ENCODE data around the gene SPEM2. TPM values are rescaled to one million over a fixed set of nuclear protein-coding genes. Genes with fewer than 3 reads are reported as not detected.

Gene SPEM2
- polyA plus RNA-seq, 1 of the 3 experiments (the other 2 are of a cell fraction), result not detected

DNA sequence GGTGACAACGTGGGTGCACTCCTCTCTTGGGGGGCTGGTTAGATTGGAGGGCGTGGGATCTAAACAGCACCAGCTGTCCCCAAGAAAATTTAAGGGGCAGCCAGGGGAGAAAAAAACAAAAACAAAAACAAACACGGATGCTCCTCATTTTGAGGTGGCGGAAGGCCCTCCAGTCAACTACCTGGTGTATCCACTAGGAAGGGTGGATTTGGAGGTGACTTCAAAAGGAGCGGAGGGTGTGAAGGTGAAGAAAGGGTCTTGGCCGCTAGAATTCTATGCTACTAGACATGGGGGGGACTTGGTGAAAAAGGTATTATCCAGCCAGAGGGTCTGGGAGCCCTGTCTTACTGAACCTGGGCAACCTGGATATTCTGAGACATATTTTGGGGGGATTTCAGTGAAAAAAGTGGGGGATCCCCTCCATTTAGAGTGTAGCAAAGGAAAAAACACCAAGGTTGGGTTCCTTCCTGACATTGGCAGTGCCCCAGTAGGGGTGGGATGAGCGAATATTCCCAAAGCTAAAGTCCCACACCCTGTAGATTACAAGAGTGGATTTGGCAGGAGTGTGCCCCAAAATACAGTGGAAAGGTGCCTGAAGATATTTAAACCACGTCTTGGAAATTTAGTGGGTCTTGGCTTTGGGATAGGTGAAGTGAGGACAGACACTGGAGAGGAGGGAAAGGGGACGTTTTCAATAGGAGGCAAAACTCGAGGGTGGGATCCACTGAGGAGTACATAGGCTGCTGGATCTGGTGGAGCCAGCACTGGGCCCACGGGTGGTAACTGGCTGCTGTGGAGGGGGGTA lies 13.4 kb downstream of the SPEM2 start:
- Histone ChIP-seq H3K79me2 (ENCODE audit: insufficient read depth) (peaks cover 7% of the 10 kb centered on the region; the same call in 1 of the 2 replicates), H3K4me2 (peak overlapping the region; percentile 95), H4K20me1 (ENCODE audit: insufficient read depth) (no peaks in the 10 kb centered on the region), H3K4me1 (ENCODE audit: control insufficient read depth in 1 of 2, insufficient read depth in 2 of 2, low read depth in 1 of 2, low read length in 1 of 2) (peaks cover 0 to 27% of the 10 kb centered on the region in 2 experiments; a peak in 1 of 4 replicates), H3K9ac (no peak overlapping the region), H3K9me3 (no peaks in the 10 kb centered on the region), H3F3A (replicated peaks; ENCODE audit: insufficient read depth) (peaks cover 15% of the 10 kb centered on the region), H3K36me3 (replicated peaks in 1 of 2; ENCODE audit: control insufficient read depth in 1 of 2, insufficient read depth in 2 of 2, low read length in 1 of 2) (peaks cover 0 to 4% of the 10 kb centered on the region in 2 experiments), H3K9me2 (no peaks in the 10 kb centered on the region), H3K4me3 (ENCODE audit: low read depth in 2 of 2, low read length in 1 of 2) (peak overlapping the region in 1 of 2 experiments; percentile 67; a peak in 1 of 4 replicates), H2AFZ (ENCODE audit: low read depth) (no peak overlapping the region), H3K27ac (ENCODE audit: low read depth in 2 of 2, low read length in 1 of 2) (peak overlapping the region in 1 of 2 experiments; percentile 97; a peak in 1 of 4 replicates), H3K27me3 (ENCODE audit: insufficient read depth) (no peaks in the 10 kb centered on the region)
- ChIA-PET POLR2A (interaction anchor here (1.6 to 3.3 kb wide), 4 partner anchors 35 to 122 kb away, joined by 5 to 19 read pairs (median 11); partner anchors contain the start of genes POLR2A and TMEM256), CTCF (interaction anchor here (0.9 to 3.9 kb wide), 6 partner anchors 18 to 122 kb away, joined by 3 to 27 read pairs (median 13); partner anchors contain the start of genes POLR2A, SENP3 and TMEM95)
- no peak for DNase-seq
- TF ChIP-seq TCF12 (IDR thresholded peaks at IDR 0.05) (no peak), GABPA (IDR thresholded peaks at IDR 0.05; ENCODE audit: low read depth) (no peak), FOSL2 (IDR thresholded peaks at IDR 0.05; ENCODE audit: borderline replicate concordance, low read depth) (no peak), CHD2 (IDR thresholded peaks at IDR 0.05; ENCODE audit: low read length, partially characterized antibody) (no peak), FOXJ3 (CRISPR knock-in tag; IDR thresholded peaks at IDR 0.05) (no peak), GATA2 (CRISPR knock-in tag; IDR thresholded peaks at IDR 0.05) (no peak), ELF1 (IDR thresholded peaks at IDR 0.05) (no peak), EZH2phosphoT487 (IDR thresholded peaks at IDR 0.05; ENCODE audit: borderline replicate concordance, low read depth) (no peak), MXI1 (IDR thresholded peaks at IDR 0.05; ENCODE audit: low read depth, low read length) (no peak), FOXM1 (IDR thresholded peaks at IDR 0.05; ENCODE audit: low read depth) (no peak), RXRA (IDR thresholded peaks at IDR 0.05; ENCODE audit: borderline replicate concordance, low read depth) (no peak), EP300 (IDR thresholded peaks at IDR 0.05; ENCODE audit: borderline replicate concordance in 1 of 2, low read depth in 1 of 2, low read length in 1 of 2) (no peak)
- TF ChIP-seq, protein P1, sequence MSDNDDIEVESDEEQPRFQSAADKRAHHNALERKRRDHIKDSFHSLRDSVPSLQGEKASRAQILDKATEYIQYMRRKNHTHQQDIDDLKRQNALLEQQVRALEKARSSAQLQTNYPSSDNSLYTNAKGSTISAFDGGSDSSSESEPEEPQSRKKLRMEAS (IDR thresholded peaks at IDR 0.05; ENCODE audit: low read depth), result no peak
- TF ChIP-seq, protein P2, sequence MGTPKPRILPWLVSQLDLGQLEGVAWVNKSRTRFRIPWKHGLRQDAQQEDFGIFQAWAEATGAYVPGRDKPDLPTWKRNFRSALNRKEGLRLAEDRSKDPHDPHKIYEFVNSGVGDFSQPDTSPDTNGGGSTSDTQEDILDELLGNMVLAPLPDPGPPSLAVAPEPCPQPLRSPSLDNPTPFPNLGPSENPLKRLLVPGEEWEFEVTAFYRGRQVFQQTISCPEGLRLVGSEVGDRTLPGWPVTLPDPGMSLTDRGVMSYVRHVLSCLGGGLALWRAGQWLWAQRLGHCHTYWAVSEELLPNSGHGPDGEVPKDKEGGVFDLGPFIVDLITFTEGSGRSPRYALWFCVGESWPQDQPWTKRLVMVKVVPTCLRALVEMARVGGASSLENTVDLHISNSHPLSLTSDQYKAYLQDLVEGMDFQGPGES (IDR thresholded peaks at IDR 0.05; ENCODE audit: low read depth, low read length), result no peak
- TF ChIP-seq, protein P3, sequence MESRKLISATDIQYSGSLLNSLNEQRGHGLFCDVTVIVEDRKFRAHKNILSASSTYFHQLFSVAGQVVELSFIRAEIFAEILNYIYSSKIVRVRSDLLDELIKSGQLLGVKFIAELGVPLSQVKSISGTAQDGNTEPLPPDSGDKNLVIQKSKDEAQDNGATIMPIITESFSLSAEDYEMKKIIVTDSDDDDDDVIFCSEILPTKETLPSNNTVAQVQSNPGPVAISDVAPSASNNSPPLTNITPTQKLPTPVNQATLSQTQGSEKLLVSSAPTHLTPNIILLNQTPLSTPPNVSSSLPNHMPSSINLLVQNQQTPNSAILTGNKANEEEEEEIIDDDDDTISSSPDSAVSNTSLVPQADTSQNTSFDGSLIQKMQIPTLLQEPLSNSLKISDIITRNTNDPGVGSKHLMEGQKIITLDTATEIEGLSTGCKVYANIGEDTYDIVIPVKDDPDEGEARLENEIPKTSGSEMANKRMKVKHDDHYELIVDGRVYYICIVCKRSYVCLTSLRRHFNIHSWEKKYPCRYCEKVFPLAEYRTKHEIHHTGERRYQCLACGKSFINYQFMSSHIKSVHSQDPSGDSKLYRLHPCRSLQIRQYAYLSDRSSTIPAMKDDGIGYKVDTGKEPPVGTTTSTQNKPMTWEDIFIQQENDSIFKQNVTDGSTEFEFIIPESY (IDR thresholded peaks at IDR 0.05; ENCODE audit: borderline replicate concordance, low read depth), result no peak
- whole genome bisulfite sequencing (ENCODE audit: low lambda C conversion rate), result 83% methylated on average over 11 of the region's 11 CpGs
